NB4 (cell line): ENCODE data around the gene DEPDC4.
A peak's percentile ranks its signal among the peaks of the same experiment; 100 is the strongest.
"Not testable (repeated sequence)": the region's sequence is repeated elsewhere in the genome, so short reads cannot be mapped to it uniquely, and the experiment has no call there.

Experiments
- DNase-seq: peaks from one replicate; pipeline ENCODE4 v3.0.0; 2010; ENCODE audit warnings: low read depth
- H3K4me3 ChIP-seq: one replicate; pipeline ENCODE4 v1.5.1; 2011; ENCODE audit warnings: mild to moderate bottlenecking, low read depth, low read length, moderate library complexity
- MYC ChIP-seq: IDR thresholded peaks from 2 replicates; pipeline ENCODE4 v1.6.1; 2011; ENCODE audit warnings: low read depth, low read length
- POLR2A ChIP-seq: IDR thresholded peaks from 2 replicates; pipeline ENCODE4 v1.6.1; 2011; ENCODE audit warnings: mild to moderate bottlenecking; ENCODE audit not compliant: insufficient read length; ENCODE audit errors: extremely low read depth
- TF ChIP-seq, protein P1 (sequence below): IDR thresholded peaks from 2 replicates; pipeline ENCODE4 v1.6.1; 2011; ENCODE audit warnings: low read depth, low read length
- TF ChIP-seq, protein P2 (sequence below): IDR thresholded peaks from one replicate; pipeline ENCODE4 v1.5.1; 2012; ENCODE audit warnings: low read depth, low read length

DEPDC4 gene

DNA sequence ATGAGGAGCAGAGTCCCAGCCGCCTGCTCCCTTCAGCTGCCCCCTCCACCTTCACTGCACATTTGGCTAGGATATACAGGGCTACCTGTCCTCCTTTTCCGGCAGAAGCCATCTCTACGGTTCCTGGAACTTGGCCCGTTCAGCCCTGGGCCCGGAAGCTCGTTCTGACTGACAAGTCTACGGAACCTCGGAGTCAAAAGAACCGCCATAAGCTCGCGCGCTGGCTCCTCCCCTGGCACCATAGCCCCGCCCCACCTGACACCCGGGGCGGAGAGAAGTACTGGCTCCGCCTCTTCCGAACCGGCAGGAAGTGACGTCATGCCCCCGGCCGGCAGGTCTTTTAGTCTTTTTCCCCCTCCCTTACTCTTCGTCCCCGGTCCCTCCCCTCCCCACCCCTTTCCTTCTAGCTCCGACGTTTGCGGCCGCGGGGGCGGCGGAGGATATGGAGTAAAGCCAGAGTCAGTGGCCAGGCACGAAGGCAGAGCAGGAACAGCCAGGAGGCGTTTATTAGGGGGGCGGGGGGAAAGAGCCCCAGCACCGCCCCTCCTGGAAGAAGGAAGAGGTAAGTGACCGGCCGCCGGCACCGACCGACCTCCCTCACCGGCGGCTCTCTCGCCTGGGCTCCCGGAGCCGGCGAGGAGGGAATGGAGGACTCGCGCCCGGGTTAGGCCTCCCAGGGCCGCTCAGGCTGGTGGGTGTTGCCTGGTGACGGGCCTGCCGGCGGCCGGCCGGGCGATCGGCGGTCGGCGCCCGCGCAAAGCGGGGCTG, at the start of gene DEPDC4, which contains the start of gene SCYL2:
DEPDC4 (minus strand) TSS at position 245 of the 768 bp plus-strand sequence; CDS start at position 242, 3 bp downstream.
SCYL2 (plus strand) TSS at position 343 of the 768 bp plus-strand sequence. CDS start 15,794 bp downstream, outside the sequence.
- peak; percentile 99 for DNase-seq
- H3K4me3 ChIP-seq, result peak within 1 kb of the TSS; percentile 86
- peak; percentile 75 for TF ChIP-seq POLR2A
- peak; percentile 28; the same call in 1 of the 2 replicates for TF ChIP-seq MYC
- TF ChIP-seq, protein P1, sequence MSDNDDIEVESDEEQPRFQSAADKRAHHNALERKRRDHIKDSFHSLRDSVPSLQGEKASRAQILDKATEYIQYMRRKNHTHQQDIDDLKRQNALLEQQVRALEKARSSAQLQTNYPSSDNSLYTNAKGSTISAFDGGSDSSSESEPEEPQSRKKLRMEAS, result peak; percentile 49
- TF ChIP-seq, protein P2, sequence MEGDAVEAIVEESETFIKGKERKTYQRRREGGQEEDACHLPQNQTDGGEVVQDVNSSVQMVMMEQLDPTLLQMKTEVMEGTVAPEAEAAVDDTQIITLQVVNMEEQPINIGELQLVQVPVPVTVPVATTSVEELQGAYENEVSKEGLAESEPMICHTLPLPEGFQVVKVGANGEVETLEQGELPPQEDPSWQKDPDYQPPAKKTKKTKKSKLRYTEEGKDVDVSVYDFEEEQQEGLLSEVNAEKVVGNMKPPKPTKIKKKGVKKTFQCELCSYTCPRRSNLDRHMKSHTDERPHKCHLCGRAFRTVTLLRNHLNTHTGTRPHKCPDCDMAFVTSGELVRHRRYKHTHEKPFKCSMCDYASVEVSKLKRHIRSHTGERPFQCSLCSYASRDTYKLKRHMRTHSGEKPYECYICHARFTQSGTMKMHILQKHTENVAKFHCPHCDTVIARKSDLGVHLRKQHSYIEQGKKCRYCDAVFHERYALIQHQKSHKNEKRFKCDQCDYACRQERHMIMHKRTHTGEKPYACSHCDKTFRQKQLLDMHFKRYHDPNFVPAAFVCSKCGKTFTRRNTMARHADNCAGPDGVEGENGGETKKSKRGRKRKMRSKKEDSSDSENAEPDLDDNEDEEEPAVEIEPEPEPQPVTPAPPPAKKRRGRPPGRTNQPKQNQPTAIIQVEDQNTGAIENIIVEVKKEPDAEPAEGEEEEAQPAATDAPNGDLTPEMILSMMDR, result no peak

DNA sequence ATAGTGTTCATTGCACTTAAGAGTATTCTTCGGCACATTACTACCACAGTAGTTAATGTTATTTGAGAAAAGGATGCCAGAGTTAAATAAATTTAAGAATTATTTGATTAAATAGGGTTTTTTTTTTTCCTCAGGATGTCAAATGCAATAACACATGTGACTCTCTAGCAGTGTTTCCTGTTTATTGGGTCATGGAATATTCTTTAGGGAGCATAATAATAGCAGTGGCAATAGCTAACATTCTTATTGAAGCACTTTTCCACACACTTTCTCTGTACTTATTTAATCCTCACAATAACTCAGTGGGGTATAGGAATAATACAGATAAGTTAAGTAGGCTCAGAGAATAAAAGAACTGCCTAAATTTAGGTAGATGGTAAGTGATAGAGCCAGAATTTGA, 44.4 kb upstream of the DEPDC4 start:
- TF ChIP-seq MYC, result no peak
- TF ChIP-seq, protein P1, result no peak
- TF ChIP-seq, protein P2, result no peak
- TF ChIP-seq POLR2A, result no peak
- DNase-seq, result no peak

DNA sequence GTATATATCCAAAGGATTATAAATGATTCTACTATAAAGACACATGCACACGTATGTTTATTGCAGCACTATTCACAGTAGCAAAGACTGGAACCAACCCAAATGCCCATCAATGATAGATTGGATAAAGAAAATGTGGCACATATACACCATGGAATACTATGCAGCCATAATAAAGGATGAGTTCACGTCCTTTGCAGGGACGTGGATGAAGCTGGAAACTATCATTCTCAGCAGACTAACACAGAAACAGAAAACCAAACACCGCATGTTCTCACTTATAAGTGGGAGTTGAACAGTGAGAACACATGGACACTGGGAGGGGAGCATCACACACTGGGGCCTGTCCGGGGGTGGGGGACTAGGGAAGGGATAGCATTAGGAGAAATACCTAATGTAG, 41.3 kb upstream of the DEPDC4 start:
- DNase-seq, H3K4me3 ChIP-seq: not testable (repeated sequence)

More for the DNA sequence above, 44.4 kb upstream of the DEPDC4 start:
- H3K4me3 ChIP-seq, result no peak overlapping the region

DNA sequence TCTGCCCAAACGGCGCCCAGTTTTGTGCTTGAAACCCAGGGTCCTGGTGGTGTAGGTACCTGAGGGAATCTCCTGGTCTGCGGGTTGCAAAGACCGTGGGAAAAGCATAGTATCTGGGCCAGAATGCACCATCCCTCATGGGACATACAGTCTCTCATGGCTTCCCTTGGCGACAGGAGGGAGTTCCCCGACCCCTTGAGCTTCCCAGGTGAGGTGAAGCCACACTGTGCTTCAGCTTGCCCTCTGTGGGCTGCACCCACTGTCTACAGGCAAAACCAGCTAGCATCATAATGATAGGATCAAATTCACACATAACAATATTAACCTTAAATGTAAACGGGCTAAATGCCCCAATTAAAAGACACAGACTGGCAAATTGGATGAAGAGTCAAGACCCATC, 37.5 kb upstream of the DEPDC4 start:
- DNase-seq, H3K4me3 ChIP-seq: not testable (repeated sequence)

DNA sequence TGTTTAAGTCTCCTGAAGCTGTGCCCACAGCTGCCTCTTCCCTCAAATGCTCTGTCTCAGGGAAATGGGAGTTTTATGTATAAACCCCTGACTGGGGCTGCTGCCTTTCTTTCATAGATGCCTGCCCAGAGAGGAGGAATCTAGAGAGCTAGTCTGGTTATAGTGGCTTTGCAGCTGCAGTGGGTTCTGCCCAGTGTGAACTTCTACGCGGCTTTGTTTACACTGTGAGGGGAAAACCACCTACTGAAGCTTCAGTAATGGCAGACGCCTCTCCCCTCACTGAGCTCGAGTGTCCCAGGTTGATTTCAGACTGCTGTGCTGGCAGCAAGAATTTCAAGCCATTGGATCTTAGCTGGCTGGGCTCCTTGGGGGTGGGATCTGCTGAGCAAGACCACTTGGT, 37.0 kb upstream of the DEPDC4 start:
- no peak for TF ChIP-seq POLR2A
- TF ChIP-seq, protein P1, result no peak
- TF ChIP-seq, protein P2, result no peak
- no peak for TF ChIP-seq MYC
- no peak overlapping the region for H3K4me3 ChIP-seq
- DNase-seq, result no peak

DNA sequence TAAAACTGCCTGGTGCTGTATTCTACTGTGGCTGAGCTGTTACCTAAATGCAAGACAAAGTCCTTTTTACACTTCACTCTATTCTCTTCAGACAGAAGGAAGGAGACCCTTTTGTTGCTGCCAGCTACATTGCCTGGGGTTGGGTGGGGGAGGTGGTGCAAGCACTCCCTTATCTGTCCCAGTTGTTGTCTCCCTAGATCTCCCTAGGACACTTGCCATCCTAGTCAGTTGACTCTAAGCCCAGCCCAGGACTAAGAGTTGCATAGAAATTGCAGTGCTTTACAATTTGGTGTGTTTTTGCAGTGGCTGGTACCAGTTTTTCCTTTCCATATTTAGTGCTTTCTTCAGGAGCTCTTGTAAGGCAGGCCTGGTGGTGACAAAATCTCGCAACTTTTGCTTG, 35.2 kb upstream of the DEPDC4 start:
- no peak overlapping the region for H3K4me3 ChIP-seq
- DNase-seq, result no peak
- TF ChIP-seq, protein P2, result no peak
- TF ChIP-seq, protein P1, result no peak
- TF ChIP-seq MYC (no peak), POLR2A (no peak)

DNA sequence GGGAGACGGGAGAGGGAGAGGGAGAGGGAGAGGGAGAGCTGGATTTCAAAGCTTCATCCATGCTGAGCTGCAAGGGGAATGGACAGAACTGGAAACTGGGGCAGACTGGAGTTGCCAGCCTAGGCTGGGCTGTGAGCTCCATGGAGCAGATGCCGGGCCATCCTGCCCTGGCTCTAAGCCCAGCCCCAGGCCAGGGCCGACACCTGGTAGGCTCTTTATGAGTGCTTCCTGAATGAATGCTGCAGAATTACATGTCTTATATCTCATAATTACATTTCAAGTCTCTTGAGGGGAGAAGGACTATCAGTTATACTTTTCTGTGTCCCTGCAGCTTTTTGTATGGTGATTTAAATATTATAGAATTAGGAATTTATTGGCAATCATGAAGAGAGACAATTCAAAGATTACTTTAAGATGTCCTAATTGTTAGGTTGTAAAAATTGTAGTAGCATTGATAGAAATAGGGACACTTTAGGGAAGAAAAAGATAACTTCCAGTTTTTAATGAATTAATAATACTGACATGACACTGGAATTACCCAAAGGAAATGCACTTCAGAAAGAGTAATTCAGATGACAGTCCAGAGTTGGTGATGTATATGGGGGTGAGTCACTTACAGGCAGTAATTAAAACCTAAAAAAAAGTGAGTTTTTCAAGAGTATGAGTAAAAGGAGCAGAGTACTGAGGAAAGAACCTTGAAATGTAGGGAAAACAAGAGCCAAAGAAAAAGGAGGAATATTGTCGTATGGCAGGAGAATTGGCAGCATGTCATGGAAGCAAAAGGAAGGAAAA, 29.1 kb upstream of the DEPDC4 start:
- no peak overlapping the region for H3K4me3 ChIP-seq

DNA sequence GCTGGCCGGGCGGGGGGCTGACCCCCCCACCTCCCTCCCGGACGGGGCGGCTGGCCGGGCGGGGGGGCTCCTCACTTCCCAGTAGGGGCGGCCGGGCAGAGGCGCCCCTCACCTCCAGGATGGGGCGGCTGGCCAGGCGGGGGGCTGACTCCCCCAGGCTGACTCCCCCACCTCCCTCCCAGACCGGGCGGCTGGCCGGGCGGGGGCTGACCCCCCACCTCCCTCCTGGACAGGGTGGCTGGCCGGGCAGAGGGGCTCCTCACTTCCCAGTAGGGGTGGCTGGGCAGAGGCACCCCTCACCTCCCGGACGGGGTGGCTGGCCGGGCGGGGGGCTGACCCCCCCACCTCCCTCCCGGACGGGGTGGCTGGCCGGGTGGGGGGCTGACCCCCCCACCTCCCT, 27.5 kb upstream of the DEPDC4 start:
- not testable (repeated sequence) for H3K4me3 ChIP-seq, DNase-seq

More for the DNA sequence above, 29.1 kb upstream of the DEPDC4 start:
- DNase-seq, result no peak
- TF ChIP-seq MYC, result no peak
- TF ChIP-seq, protein P1, result no peak
- TF ChIP-seq POLR2A, result no peak
- TF ChIP-seq, protein P2, result no peak
